HepG2 (cell line): ENCODE data around the gene HMGN1. TPM values are rescaled to one million over a fixed set of nuclear protein-coding genes. Genes with fewer than 3 reads are reported as not detected.

ENCODE experiments used
- ARNT2 ChIP-seq: sonication (generic); formaldehyde crosslinking; IDR thresholded peaks from 2 replicates; pipeline ENCODE4 v1.8.0; 2022; ENCODE audit warnings: mild to moderate bottlenecking, low read depth, missing genetic modification reagents, moderate library complexity
- BRCA1 ChIP-seq: sonication (generic); formaldehyde crosslinking; IDR thresholded peaks from 2 replicates; pipeline ENCODE4 v1.4.0; 2020; ENCODE audit warnings: missing genetic modification reagents
- DMAP1 ChIP-seq: IDR thresholded peaks from 2 replicates; pipeline ENCODE4 v1.6.1; 2016
- FOXJ3 ChIP-seq: sonication (generic); formaldehyde crosslinking; IDR thresholded peaks from 2 replicates; pipeline ENCODE4 v1.4.0; 2020; ENCODE audit warnings: missing genetic modification reagents, mild to moderate bottlenecking, borderline replicate concordance
- MXI1 ChIP-seq: IDR thresholded peaks from 3 replicates; pipeline ENCODE4 v1.6.1; 2012; ENCODE audit warnings: low read depth, low read length, inconsistent platforms, borderline replicate concordance
- RAD51 ChIP-seq: fragments of 450-650 bp; IDR thresholded peaks from 2 replicates; pipeline ENCODE4 v1.6.1; 2016; ENCODE audit warnings: borderline replicate concordance
- SOX13 ChIP-seq, 3 experiments: fragments of 450-650 bp in 1 of 3; sonication (generic) in 1 of 3; formaldehyde crosslinking in 1 of 3; IDR thresholded peaks in 2 of 3; conservative IDR thresholded peaks in 1 of 3; 2 replicates each; pipeline versions ENCODE4 v1.5.0 to v1.6.1; 2016 to 2020; ENCODE audit warnings: antibody characterized with exemption in 1 of 3, mild to moderate bottlenecking in 1 of 3, missing compliant biosample characterization in 1 of 3, missing genetic modification reagents in 1 of 3, moderate library complexity in 1 of 3
- ZBTB38 ChIP-seq: sonication (generic); formaldehyde crosslinking; IDR thresholded peaks from 2 replicates; pipeline ENCODE4 v1.5.1; 2020; ENCODE audit warnings: mild to moderate bottlenecking, missing genetic modification reagents
- ZNF563 ChIP-seq: sonication (generic); formaldehyde crosslinking; IDR thresholded peaks from 2 replicates; pipeline ENCODE4 v1.8.0; 2022; ENCODE audit warnings: mild to moderate bottlenecking, moderate library complexity, missing genetic modification reagents
- ZNF75D ChIP-seq: sonication (generic); formaldehyde crosslinking; IDR thresholded peaks from 2 replicates; pipeline ENCODE4 v1.8.1; 2023; ENCODE audit warnings: missing genetic modification reagents, mild to moderate bottlenecking, borderline replicate concordance
- polyA plus RNA-seq, 8 experiments: library from polyadenylated mRNA; depleted of rRNA in 3 of 8; stranded (reverse) in 7 of 8; unstranded in 1 of 8; fragments of >200 nt; fragmentation: Illumina TruSeq in 4 of 8; extraction: Trizol in 4 of 8; gene quantifications; 2 replicates each; pipeline versions ENCODE4 v1.2.1 to v1.2.3, GENCODE V29; 2011 to 2016; ENCODE audit warnings: low read depth in 4 of 8, missing spikeins in 1 of 8, mixed read lengths in 1 of 8; ENCODE audit not compliant: insufficient read depth in 1 of 8
- total RNA-seq, 5 experiments: library from RNA; depleted of rRNA; stranded (reverse); fragments of >200 nt; fragmentation: Illumina TruSeq; extraction: Trizol; gene quantifications; 2 replicates each; pipeline ENCODE4 v1.2.3, GENCODE V29; 2016; ENCODE audit warnings: low read depth in 1 of 5
- TF ChIP-seq, protein P1 (sequence below): IDR thresholded peaks from 2 replicates; pipeline ENCODE4 v1.6.1; 2016; ENCODE audit warnings: low read depth, borderline replicate concordance
- TF ChIP-seq, protein P2 (sequence below): sonication (generic); formaldehyde crosslinking; IDR thresholded peaks from 2 replicates; pipeline ENCODE4 v1.4.0; 2020; ENCODE audit warnings: missing genetic modification reagents
- TF ChIP-seq, protein P3 (sequence below): sonication (generic); formaldehyde crosslinking; IDR thresholded peaks from 2 replicates; pipeline ENCODE4 v1.9.0; 2021; ENCODE audit warnings: missing genetic modification reagents, borderline replicate concordance
- TF ChIP-seq, protein P4 (sequence below): sonication (generic); formaldehyde crosslinking; IDR thresholded peaks from 2 replicates; pipeline ENCODE4 v1.5.0; 2020; ENCODE audit warnings: mild to moderate bottlenecking, missing genetic modification reagents
- TF ChIP-seq, protein P5 (sequence below): sonication (generic); formaldehyde crosslinking; IDR thresholded peaks from 2 replicates; pipeline ENCODE4 v1.5.0; 2020; ENCODE audit warnings: mild to moderate bottlenecking, missing genetic modification reagents
- TF ChIP-seq, protein P6 (sequence below): sonication (generic); formaldehyde crosslinking; IDR thresholded peaks from 2 replicates; pipeline ENCODE4 v1.4.0; 2020; ENCODE audit warnings: missing genetic modification reagents, borderline replicate concordance
- TF ChIP-seq, protein P7 (sequence below): sonication (generic); formaldehyde crosslinking; IDR thresholded peaks from 2 replicates; pipeline ENCODE4 v1.5.0; 2020; ENCODE audit warnings: missing genetic modification reagents

Gene HMGN1
- total and polyA plus RNA-seq, 2 of the 13 experiments (the other 11 are each of a cell fraction or from before 2014, with no cell fraction given), result 104 to 286 TPM

DNA sequence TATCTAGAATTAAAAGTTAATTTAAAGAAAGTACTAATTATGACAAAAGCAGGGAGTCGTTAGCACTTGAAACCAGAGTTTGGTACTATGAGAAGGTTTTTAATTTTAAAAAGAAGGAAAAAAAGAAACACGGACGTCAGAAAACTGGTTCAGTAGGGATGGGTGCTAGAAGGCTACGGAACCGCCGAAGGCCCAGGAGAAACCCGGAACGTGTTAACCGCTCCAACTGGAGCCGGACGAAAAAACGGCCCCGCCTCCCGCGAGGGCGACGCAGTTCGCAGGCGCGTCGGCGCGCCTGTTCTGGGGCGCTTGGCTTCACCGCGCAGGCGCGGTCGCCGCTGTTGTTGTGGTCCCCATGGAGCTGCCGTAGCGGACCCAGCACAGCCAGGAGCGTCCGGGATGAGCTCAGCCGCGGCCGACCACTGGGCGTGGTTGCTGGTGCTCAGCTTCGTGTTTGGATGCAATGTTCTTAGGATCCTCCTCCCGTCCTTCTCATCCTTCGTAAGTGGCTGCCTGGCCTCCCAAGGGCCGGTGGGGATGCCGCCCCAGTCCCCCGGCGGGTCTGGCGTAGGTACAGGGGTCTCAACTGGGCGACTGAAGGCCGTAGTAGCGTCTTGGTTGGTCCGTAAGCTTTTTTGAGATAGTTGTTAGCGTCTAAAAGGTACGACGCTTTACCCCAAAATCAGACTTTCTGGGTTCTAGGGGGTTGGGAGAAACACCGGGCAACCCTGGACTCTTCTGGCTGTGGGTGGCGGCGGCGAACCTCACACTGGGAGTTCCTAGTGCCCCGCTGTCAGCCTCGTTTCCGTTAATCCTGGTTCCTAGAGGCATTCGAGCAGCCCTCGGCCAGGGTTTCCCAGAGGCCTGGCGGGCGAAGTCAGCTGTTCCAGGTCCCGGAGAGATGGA lies 31.4 kb upstream of the HMGN1 start (continued):
- TF ChIP-seq ZNF75D (CRISPR knock-in tag) (no peak), ZNF563 (peak; percentile 77), MXI1 (peak; percentile 78; the same call in 1 of the 3 replicates), FOXJ3 (CRISPR knock-in tag) (peak; percentile 54; the same call in 1 of the 2 replicates), DMAP1 (CRISPR knock-in tag) (peak; percentile 54; the same call in 1 of the 2 replicates), SOX13 (IDR thresholded peaks at IDR 0.05) (no peak), SOX13 (CRISPR knock-in tag; conservative IDR thresholded peaks at IDR 0.05 in 1 of 2, IDR thresholded peaks at IDR 0.05 in 1 of 2) (no peak; a peak in 1 of 4 replicates), RAD51 (no peak), BRCA1 (CRISPR knock-in tag) (no peak), ARNT2 (no peak), ZBTB38 (no peak)
- TF ChIP-seq, protein P1, sequence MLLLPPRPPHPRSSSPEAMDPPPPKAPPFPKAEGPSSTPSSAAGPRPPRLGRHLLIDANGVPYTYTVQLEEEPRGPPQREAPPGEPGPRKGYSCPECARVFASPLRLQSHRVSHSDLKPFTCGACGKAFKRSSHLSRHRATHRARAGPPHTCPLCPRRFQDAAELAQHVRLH (CRISPR knock-in tag), result peak; percentile 47; the same call in 1 of the 2 replicates
- TF ChIP-seq, protein P2, sequence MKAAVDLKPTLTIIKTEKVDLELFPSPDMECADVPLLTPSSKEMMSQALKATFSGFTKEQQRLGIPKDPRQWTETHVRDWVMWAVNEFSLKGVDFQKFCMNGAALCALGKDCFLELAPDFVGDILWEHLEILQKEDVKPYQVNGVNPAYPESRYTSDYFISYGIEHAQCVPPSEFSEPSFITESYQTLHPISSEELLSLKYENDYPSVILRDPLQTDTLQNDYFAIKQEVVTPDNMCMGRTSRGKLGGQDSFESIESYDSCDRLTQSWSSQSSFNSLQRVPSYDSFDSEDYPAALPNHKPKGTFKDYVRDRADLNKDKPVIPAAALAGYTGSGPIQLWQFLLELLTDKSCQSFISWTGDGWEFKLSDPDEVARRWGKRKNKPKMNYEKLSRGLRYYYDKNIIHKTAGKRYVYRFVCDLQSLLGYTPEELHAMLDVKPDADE (CRISPR knock-in tag), result no peak
- TF ChIP-seq, protein P3, sequence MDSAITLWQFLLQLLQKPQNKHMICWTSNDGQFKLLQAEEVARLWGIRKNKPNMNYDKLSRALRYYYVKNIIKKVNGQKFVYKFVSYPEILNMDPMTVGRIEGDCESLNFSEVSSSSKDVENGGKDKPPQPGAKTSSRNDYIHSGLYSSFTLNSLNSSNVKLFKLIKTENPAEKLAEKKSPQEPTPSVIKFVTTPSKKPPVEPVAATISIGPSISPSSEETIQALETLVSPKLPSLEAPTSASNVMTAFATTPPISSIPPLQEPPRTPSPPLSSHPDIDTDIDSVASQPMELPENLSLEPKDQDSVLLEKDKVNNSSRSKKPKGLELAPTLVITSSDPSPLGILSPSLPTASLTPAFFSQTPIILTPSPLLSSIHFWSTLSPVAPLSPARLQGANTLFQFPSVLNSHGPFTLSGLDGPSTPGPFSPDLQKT (CRISPR knock-in tag), result no peak
- TF ChIP-seq, protein P4, sequence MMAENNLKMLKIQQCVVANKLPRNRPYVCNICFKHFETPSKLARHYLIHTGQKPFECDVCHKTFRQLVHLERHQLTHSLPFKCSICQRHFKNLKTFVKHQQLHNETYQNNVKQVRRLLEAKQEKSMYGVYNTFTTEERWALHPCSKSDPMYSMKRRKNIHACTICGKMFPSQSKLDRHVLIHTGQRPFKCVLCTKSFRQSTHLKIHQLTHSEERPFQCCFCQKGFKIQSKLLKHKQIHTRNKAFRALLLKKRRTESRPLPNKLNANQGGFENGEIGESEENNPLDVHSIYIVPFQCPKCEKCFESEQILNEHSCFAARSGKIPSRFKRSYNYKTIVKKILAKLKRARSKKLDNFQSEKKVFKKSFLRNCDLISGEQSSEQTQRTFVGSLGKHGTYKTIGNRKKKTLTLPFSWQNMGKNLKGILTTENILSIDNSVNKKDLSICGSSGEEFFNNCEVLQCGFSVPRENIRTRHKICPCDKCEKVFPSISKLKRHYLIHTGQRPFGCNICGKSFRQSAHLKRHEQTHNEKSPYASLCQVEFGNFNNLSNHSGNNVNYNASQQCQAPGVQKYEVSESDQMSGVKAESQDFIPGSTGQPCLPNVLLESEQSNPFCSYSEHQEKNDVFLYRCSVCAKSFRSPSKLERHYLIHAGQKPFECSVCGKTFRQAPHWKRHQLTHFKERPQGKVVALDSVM, result no peak
- TF ChIP-seq, protein P5, sequence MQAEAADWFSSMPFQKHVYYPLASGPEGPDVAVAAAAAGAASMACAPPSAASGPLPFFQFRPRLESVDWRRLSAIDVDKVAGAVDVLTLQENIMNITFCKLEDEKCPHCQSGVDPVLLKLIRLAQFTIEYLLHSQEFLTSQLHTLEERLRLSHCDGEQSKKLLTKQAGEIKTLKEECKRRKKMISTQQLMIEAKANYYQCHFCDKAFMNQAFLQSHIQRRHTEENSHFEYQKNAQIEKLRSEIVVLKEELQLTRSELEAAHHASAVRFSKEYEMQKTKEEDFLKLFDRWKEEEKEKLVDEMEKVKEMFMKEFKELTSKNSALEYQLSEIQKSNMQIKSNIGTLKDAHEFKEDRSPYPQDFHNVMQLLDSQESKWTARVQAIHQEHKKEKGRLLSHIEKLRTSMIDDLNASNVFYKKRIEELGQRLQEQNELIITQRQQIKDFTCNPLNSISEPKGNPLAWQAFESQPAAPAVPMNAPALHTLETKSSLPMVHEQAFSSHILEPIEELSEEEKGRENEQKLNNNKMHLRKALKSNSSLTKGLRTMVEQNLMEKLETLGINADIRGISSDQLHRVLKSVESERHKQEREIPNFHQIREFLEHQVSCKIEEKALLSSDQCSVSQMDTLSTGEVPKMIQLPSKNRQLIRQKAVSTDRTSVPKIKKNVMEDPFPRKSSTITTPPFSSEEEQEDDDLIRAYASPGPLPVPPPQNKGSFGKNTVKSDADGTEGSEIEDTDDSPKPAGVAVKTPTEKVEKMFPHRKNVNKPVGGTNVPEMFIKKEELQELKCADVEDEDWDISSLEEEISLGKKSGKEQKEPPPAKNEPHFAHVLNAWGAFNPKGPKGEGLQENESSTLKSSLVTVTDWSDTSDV, result no peak
- TF ChIP-seq, protein P6, sequence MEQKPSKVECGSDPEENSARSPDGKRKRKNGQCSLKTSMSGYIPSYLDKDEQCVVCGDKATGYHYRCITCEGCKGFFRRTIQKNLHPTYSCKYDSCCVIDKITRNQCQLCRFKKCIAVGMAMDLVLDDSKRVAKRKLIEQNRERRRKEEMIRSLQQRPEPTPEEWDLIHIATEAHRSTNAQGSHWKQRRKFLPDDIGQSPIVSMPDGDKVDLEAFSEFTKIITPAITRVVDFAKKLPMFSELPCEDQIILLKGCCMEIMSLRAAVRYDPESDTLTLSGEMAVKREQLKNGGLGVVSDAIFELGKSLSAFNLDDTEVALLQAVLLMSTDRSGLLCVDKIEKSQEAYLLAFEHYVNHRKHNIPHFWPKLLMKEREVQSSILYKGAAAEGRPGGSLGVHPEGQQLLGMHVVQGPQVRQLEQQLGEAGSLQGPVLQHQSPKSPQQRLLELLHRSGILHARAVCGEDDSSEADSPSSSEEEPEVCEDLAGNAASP, result no peak
- TF ChIP-seq, protein P7, sequence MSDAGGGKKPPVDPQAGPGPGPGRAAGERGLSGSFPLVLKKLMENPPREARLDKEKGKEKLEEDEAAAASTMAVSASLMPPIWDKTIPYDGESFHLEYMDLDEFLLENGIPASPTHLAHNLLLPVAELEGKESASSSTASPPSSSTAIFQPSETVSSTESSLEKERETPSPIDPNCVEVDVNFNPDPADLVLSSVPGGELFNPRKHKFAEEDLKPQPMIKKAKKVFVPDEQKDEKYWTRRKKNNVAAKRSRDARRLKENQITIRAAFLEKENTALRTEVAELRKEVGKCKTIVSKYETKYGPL (CRISPR knock-in tag), result no peak
